Naive thymus-derived CD4-positive, alpha-beta T cell (primary cell): ENCODE results near the gene HYOU1. TPM values are rescaled to one million over a fixed set of nuclear protein-coding genes. Genes with fewer than 3 reads are reported as not detected.

ENCODE experiments used
- ATAC-seq: fragments of 150-1000 bp; cut with Tn5 transposase; 2 replicates; pipeline ENCODE4 v1.10.0; 2021; ENCODE audit warnings: mild to moderate bottlenecking, moderate library complexity
- CTCF ChIA-PET: fragments of 350-600 bp; sonication (Branson Sonifier 250); formaldehyde crosslinking; loops from one replicate; lab custom pipeline; 2021; ENCODE audit warnings: antibody characterized with exemption; lab: Charles Lee
- POLR2A ChIA-PET: fragments of 350-600 bp; sonication (Branson Sonifier 250); formaldehyde crosslinking; loops from one replicate; lab custom pipeline; 2021; ENCODE audit warnings: antibody characterized with exemption, inconsistent platforms; lab: Charles Lee
- DNase-seq, 9 donors: peaks; one replicate each; pipeline versions ENCODE4 v3.0.0 to v3.0.0-alpha.2; 2020 to 2022; ENCODE audit warnings: mixed read lengths in 1 of 9
- H3K27ac ChIP-seq: one replicate; pipeline ENCODE4 v1.7.0; 2013; ENCODE audit warnings: mild to moderate bottlenecking, low read depth, low read length, moderate library complexity
- H3K27me3 ChIP-seq, 2 donors: one replicate each; pipeline ENCODE4 v1.7.0; 2013; ENCODE audit warnings: low read length in 2 of 2, mild to moderate bottlenecking in 2 of 2, moderate library complexity in 2 of 2; ENCODE audit not compliant: control insufficient read depth in 2 of 2, insufficient read depth in 2 of 2
- H3K36me3 ChIP-seq, 3 experiments: 1 replicate in 2 of 3; 2 replicates in 1 of 3; pipeline ENCODE4 v1.7.0; 2013; ENCODE audit warnings: low read length in 3 of 3, mild to moderate bottlenecking in 3 of 3, moderate library complexity in 1 of 3; ENCODE audit not compliant: insufficient read depth in 3 of 3, control insufficient read depth in 2 of 3
- H3K4me1 ChIP-seq, 2 donors: one replicate each; pipeline ENCODE4 v1.7.0; 2013; ENCODE audit warnings: low read length in 2 of 2, mild to moderate bottlenecking in 2 of 2, moderate library complexity in 1 of 2; ENCODE audit not compliant: control insufficient read depth in 2 of 2, insufficient read depth in 2 of 2
- H3K4me3 ChIP-seq: 2 replicates; pipeline ENCODE4 v1.7.0; 2013; ENCODE audit warnings: mild to moderate bottlenecking, low read length
- H3K9me3 ChIP-seq, 3 experiments: 1 replicate in 2 of 3; 2 replicates in 1 of 3; pipeline ENCODE4 v1.7.0; 2013; ENCODE audit warnings: low read length in 3 of 3; ENCODE audit not compliant: control insufficient read depth in 2 of 3
- H3K27ac Mint-ChIP-seq, 9 donors: one replicate each; pipeline ENCODE4 v1.8.0; 2020 to 2022; ENCODE audit warnings: mixed read lengths in 9 of 9, mild to moderate bottlenecking in 8 of 9, moderate library complexity in 5 of 9, inconsistent platforms in 2 of 9
- H3K27me3 Mint-ChIP-seq, 5 donors: one replicate each; pipeline ENCODE4 v1.8.0; 2021 to 2022; ENCODE audit warnings: mixed read lengths in 5 of 5, mild to moderate bottlenecking in 1 of 5
- H3K36me3 Mint-ChIP-seq, 5 donors: one replicate each; pipeline ENCODE4 v1.8.0; 2020 to 2022; ENCODE audit warnings: mixed read lengths in 5 of 5, mild to moderate bottlenecking in 3 of 5, inconsistent platforms in 1 of 5
- H3K4me1 Mint-ChIP-seq, 7 donors: one replicate each; pipeline ENCODE4 v1.8.0; 2020 to 2022; ENCODE audit warnings: mixed read lengths in 7 of 7, mild to moderate bottlenecking in 3 of 7, inconsistent platforms in 1 of 7
- H3K4me3 Mint-ChIP-seq, 10 donors: one replicate each; pipeline ENCODE4 v1.8.0; 2020 to 2022; ENCODE audit warnings: mild to moderate bottlenecking in 10 of 10, mixed read lengths in 10 of 10, moderate library complexity in 6 of 10, inconsistent platforms in 2 of 10
- H3K9me3 Mint-ChIP-seq, 11 donors: one replicate each; pipeline ENCODE4 v1.8.0; 2020 to 2022; ENCODE audit warnings: mixed read lengths in 11 of 11, mild to moderate bottlenecking in 4 of 11, inconsistent platforms in 1 of 11, moderate library complexity in 1 of 11
- intact Hi-C, 2 donors: fragments of 100-400 bp; cut with micrococcal nuclease; formaldehyde crosslinking; loops; one replicate each; pipeline ENCODE4 v1.15.1; 2023
- polyA plus RNA-seq, 2 donors: library from polyadenylated mRNA; unstranded; fragments of 300-500 nt; fragmentation: Illumina TruSeq; gene quantifications; one replicate each; pipeline ENCODE4 v1.2.3, GENCODE V29; 2021
- total RNA-seq, 6 experiments: library from RNA in 5 of 6; stranded (reverse) in 5 of 6; gene quantifications; 1 replicate in 5 of 6; 2 replicates in 1 of 6; pipeline ENCODE4 v1.2.3 and lab custom pipeline; 2021 to 2026

HYOU1 gene
- total and polyA plus RNA-seq, 7 experiments from 2014 or later = 11.3 to 198 (median 89.9) TPM

GRCh38 chr11:119031912-119032280 lies 25.1 kb downstream of the HYOU1 start:
- ChIA-PET POLR2A (interaction anchor here (0.8 to 5.6 kb wide), 5 partner anchors 9 to 34 kb away, joined by 3 to 67 read pairs (median 5); partner anchors contain the start of genes CENATAC, RPS25 and TRAPPC4), CTCF (interaction anchor here (0.8 kb wide), 1 partner anchor 16 kb away, joined by 3 read pairs; no protein-coding TSS in a partner anchor)
- no peaks in the 10 kb centered on the region for H3K9me3 Mint-ChIP-seq
- Histone ChIP-seq H3K36me3 (peaks cover 0 to 13% (median 0%) of the 10 kb centered on the region in 3 experiments), H3K9me3 (no peaks in the 10 kb centered on the region), H3K27ac (no peak overlapping the region), H3K27me3 (no peaks in the 10 kb centered on the region), H3K4me1 (peaks cover 0 to 10% of the 10 kb centered on the region in 2 donors), H3K4me3 (no peak overlapping the region)
- DNase-seq = no peak
- intact Hi-C loops = loop anchor here (2.0 kb wide), 4 partner anchors 35 to 75 kb away; partner anchors contain the start of genes HMBS (in 1 of the 2), UPK2 (in 1 of the 2) and VPS11 (in 1 of the 2)
- ATAC-seq = no peak
- peak overlapping the region in 3 of 9 donors; percentile 57 to 69 (median 64) for H3K27ac Mint-ChIP-seq
- no peaks in the 10 kb centered on the region for H3K27me3 Mint-ChIP-seq
- H3K4me3 Mint-ChIP-seq = peak overlapping the region in 5 of 10 donors; percentile 13 to 81 (median 74)
- H3K36me3 Mint-ChIP-seq = peaks cover 0 to 1% (median 0%) of the 10 kb centered on the region in 5 donors
- peaks cover 12 to 22% (median 15%) of the 10 kb centered on the region in 7 donors for H3K4me1 Mint-ChIP-seq

- peaks cover 0 to 10% of the 10 kb centered on the region in 2 donors for H3K4me1 ChIP-seq
- H3K27ac Mint-ChIP-seq = peak within 1 kb of the TSS; percentile 59 to 93 (median 81)
- peaks cover 0 to 2% (median under 1%) of the 10 kb centered on the region in 5 donors for H3K36me3 Mint-ChIP-seq
- H3K27me3 Mint-ChIP-seq = no peaks in the 10 kb centered on the region
- H3K27ac ChIP-seq = peak within 1 kb of the TSS; percentile 79
- peaks cover 0 to 20% (median 3%) of the 10 kb centered on the region in 3 experiments for H3K36me3 ChIP-seq
- no peaks in the 10 kb centered on the region for H3K9me3 ChIP-seq
- peak; percentile 97 for ATAC-seq
- CTCF ChIA-PET = interaction anchor here (1.0 to 1.3 kb wide), 2 partner anchors 11 to 26 kb away, joined by 3 to 5 read pairs; partner anchors contain the start of genes HYOU1 and TRAPPC4
- H3K4me1 Mint-ChIP-seq = peaks cover 12 to 24% (median 17%) of the 10 kb centered on the region in 7 donors
- H3K9me3 Mint-ChIP-seq = no peaks in the 10 kb centered on the region
- POLR2A ChIA-PET = interaction anchor here (0.6 to 5.6 kb wide), 9 partner anchors 9 to 241 kb away, joined by 3 to 67 read pairs (median 5); partner anchors contain the start of genes CENATAC, RPS25, TRAPPC4 and VPS11
- H3K27me3 ChIP-seq = no peaks in the 10 kb centered on the region
- peak within 1 kb of the TSS; percentile 62 to 93 (median 82) for H3K4me3 Mint-ChIP-seq
- peak within 1 kb of the TSS; percentile 91 for H3K4me3 ChIP-seq
- intact Hi-C loops = loop anchor here (1.0 to 2.0 kb wide), 13 partner anchors 12 to 175 kb away; partner anchors contain the start of genes CENATAC (in 2 of the 2), HMBS (in 2 of the 2), HYOU1 (in 2 of the 2) and RPS25 (in 2 of the 2)
- peak; percentile 96 to 100 (median 98) for DNase-seq
These were observed 26.5 kb downstream of the HYOU1 start, which contains the start of gene SLC37A4 for GRCh38 chr11:119030329-119031047. TSS of gene SLC37A4 (minus strand) at chr11:119030877.

GRCh38 chr11:119030029-119030328 lies 27.0 kb downstream of the HYOU1 start:
- Histone ChIP-seq H3K4me3 (peak overlapping the region; percentile 91), H3K9me3 (no peaks in the 10 kb centered on the region), H3K36me3 (peaks cover 0 to 25% (median 5%) of the 10 kb centered on the region in 3 experiments), H3K27me3 (no peaks in the 10 kb centered on the region), H3K4me1 (peaks cover 0 to 10% of the 10 kb centered on the region in 2 donors), H3K27ac (peak overlapping the region; percentile 79)
- Mint-ChIP-seq H3K4me1 (peaks cover 12 to 28% (median 19%) of the 10 kb centered on the region in 7 donors), H3K36me3 (peaks cover 0 to 6% (median 3%) of the 10 kb centered on the region in 5 donors), H3K4me3 (peak overlapping the region; percentile 62 to 93 (median 82)), H3K27me3 (no peaks in the 10 kb centered on the region), H3K27ac (peak overlapping the region; percentile 59 to 91 (median 81)), H3K9me3 (no peaks in the 10 kb centered on the region)
- intact Hi-C loops = loop anchor here (1.0 to 2.0 kb wide), 13 partner anchors 12 to 175 kb away; partner anchors contain the start of genes CENATAC (in 2 of the 2), HMBS (in 2 of the 2), HYOU1 (in 2 of the 2) and RPS25 (in 2 of the 2)
- ChIA-PET CTCF (interaction anchor here (1.0 to 1.3 kb wide), 2 partner anchors 11 to 27 kb away, joined by 3 to 5 read pairs; partner anchors contain the start of genes HYOU1 and TRAPPC4), POLR2A (interaction anchor here (0.6 to 5.6 kb wide), 9 partner anchors 8 to 100 kb away, joined by 3 to 67 read pairs (median 5); partner anchors contain the start of genes CENATAC, DPAGT1, RPS25 and TRAPPC4)
- DNase-seq (peak in 1 of 9 donors; percentile 16), ATAC-seq (no peak)

- DNase-seq (peak in 1 of 9 donors; percentile 13), ATAC-seq (no peak)
- Histone ChIP-seq H3K36me3 (peaks cover 0 to 30% (median 5%) of the 10 kb centered on the region in 3 experiments), H3K4me1 (peaks cover 0 to 10% of the 10 kb centered on the region in 2 donors), H3K27ac (peak overlapping the region; percentile 79), H3K9me3 (no peaks in the 10 kb centered on the region), H3K4me3 (peak overlapping the region; percentile 91), H3K27me3 (no peaks in the 10 kb centered on the region)
- POLR2A ChIA-PET = interaction anchor here (0.6 to 5.6 kb wide), 7 partner anchors 8 to 73 kb away, joined by 3 to 67 read pairs (median 5); partner anchors contain the start of genes CENATAC, DPAGT1, RPS25 and TRAPPC4
- peak overlapping the region; percentile 59 to 91 (median 81) for H3K27ac Mint-ChIP-seq
- H3K4me3 Mint-ChIP-seq = peak overlapping the region; percentile 62 to 93 (median 82)
- CTCF ChIA-PET = interaction anchor here (1.3 kb wide), 1 partner anchor 10 kb away, joined by 5 read pairs; the partner anchor contains the start of gene TRAPPC4
- H3K4me1 Mint-ChIP-seq = peaks cover 12 to 31% (median 24%) of the 10 kb centered on the region in 7 donors
- H3K27me3 Mint-ChIP-seq = no peaks in the 10 kb centered on the region
- H3K9me3 Mint-ChIP-seq = no peaks in the 10 kb centered on the region
- intact Hi-C loops = loop anchor here (1.0 to 2.0 kb wide), 13 partner anchors 11 to 176 kb away; partner anchors contain the start of genes CENATAC (in 2 of the 2), HMBS (in 2 of the 2), HYOU1 (in 2 of the 2) and RPS25 (in 2 of the 2)
- peaks cover 0 to 8% (median 3%) of the 10 kb centered on the region in 5 donors for H3K36me3 Mint-ChIP-seq
These were observed 27.5 kb downstream of the HYOU1 start for GRCh38 chr11:119029340-119030028.

GRCh38 chr11:119029069-119029339 lies 28.0 kb downstream of the HYOU1 start:
- CTCF ChIA-PET = no interaction called here
- no peak overlapping the region for H3K4me3 ChIP-seq

More at GRCh38 chr11:119029069-119029339, 28.0 kb downstream of the HYOU1 start:
- H3K27me3 ChIP-seq = no peaks in the 10 kb centered on the region
- peaks cover 0 to 13% (median 3%) of the 10 kb centered on the region in 5 donors for H3K36me3 Mint-ChIP-seq
- H3K4me3 Mint-ChIP-seq = peak overlapping the region in 9 of 10 donors; percentile 1 to 93 (median 79)
- no peak overlapping the region for H3K27ac ChIP-seq
- H3K9me3 ChIP-seq = no peaks in the 10 kb centered on the region
- H3K4me1 Mint-ChIP-seq = peaks cover 12 to 36% (median 29%) of the 10 kb centered on the region in 7 donors
- H3K4me1 ChIP-seq = peaks cover 0 to 10% of the 10 kb centered on the region in 2 donors
- DNase-seq (no peak), ATAC-seq (no peak)
- intact Hi-C loops = no loop called here
- POLR2A ChIA-PET = interaction anchor here (0.6 to 5.6 kb wide), 5 partner anchors 7 to 73 kb away, joined by 3 to 67 read pairs (median 4); partner anchors contain the start of genes DPAGT1, RPS25, TRAPPC4 and VPS11
- H3K9me3 Mint-ChIP-seq = no peaks in the 10 kb centered on the region
- peaks cover 4 to 35% (median 5%) of the 10 kb centered on the region in 3 experiments for H3K36me3 ChIP-seq
- peak overlapping the region in 8 of 9 donors; percentile 4 to 88 (median 73) for H3K27ac Mint-ChIP-seq
- no peaks in the 10 kb centered on the region for H3K27me3 Mint-ChIP-seq
